Fibroblast of villous mesenchyme (primary cell): ENCODE data around the gene RUNX1. TPM values are rescaled to one million over a fixed set of nuclear protein-coding genes. Genes with fewer than 3 reads are reported as not detected.
A peak's percentile ranks its signal among the peaks of the same experiment; 100 is the strongest.

Source experiments
- DNase-seq: peaks from one replicate; pipeline ENCODE4 v3.0.0-alpha.2; 2010; ENCODE audit warnings: low read depth
- H3K4me3 ChIP-seq: 2 replicates; pipeline ENCODE4 v1.5.1; 2011; ENCODE audit warnings: low read depth, mild to moderate bottlenecking, low read length
- total RNA-seq: library from RNA; depleted of rRNA; stranded (reverse); fragments of >200 nt; gene quantifications from 2 replicates; pipeline ENCODE4 v1.2.3, GENCODE V29; 2012
- TF ChIP-seq, protein P1 (sequence below): IDR thresholded peaks from 2 replicates; pipeline ENCODE4 v1.5.1; 2012; ENCODE audit warnings: low read depth, mild to moderate bottlenecking, low read length; ENCODE audit not compliant: insufficient read depth

RUNX1 gene
- total RNA-seq, 1 donor: 21.6 TPM

DNA sequence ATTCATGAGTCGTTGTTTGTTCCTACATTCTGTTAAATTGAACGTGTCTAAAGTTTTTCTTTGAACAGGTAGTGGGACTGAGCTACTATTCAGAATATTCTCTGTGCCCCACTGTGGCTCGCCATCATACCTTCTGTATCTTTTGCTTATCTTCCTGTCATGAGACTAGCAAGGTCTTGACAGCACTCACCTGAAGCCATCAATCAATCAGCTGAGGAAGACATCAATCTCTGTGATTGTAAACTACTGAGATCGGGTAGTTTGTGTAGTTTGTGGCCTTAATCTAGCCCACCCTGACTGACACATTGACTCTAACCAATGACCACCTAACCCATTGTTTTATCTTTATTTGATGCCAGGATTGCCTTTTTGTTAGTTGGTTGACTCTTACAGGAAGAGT, 17.7 kb upstream of the RUNX1 start:
- H3K4me3 ChIP-seq: no peak overlapping the region
- TF ChIP-seq, protein P1, sequence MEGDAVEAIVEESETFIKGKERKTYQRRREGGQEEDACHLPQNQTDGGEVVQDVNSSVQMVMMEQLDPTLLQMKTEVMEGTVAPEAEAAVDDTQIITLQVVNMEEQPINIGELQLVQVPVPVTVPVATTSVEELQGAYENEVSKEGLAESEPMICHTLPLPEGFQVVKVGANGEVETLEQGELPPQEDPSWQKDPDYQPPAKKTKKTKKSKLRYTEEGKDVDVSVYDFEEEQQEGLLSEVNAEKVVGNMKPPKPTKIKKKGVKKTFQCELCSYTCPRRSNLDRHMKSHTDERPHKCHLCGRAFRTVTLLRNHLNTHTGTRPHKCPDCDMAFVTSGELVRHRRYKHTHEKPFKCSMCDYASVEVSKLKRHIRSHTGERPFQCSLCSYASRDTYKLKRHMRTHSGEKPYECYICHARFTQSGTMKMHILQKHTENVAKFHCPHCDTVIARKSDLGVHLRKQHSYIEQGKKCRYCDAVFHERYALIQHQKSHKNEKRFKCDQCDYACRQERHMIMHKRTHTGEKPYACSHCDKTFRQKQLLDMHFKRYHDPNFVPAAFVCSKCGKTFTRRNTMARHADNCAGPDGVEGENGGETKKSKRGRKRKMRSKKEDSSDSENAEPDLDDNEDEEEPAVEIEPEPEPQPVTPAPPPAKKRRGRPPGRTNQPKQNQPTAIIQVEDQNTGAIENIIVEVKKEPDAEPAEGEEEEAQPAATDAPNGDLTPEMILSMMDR: no peak
- no peak for DNase-seq

DNA sequence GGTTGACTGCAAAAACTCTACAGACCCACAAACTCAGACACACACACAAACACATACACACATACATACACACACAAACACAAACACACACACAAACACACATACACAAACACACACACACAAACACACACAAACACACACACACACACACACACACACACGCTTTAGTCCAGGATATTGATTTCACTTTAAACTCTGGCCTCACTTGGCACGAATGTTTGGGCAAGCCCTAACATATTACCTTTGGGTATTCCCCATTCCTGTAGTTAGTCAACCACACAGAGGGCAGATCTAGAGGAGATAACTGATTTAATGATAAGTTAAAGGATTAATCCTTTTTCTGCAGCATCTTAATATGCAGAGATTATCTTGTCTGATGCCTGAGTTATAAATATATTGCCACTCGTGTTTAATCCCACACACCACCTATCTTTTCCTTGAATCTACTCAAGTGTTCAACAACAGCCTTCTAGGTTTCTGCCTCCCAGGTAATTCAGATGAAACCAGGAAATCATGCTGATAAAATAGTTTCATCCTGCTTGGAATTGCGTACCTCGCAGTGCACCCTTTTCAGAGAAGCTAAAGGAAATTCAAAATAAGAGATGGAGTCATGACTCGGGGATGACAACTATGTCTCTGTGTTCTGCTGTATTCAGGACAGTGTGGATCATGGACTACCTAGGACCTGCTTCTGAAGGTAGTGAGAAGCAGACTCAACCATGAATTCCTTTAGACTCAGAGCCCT, 14.5 kb upstream of the RUNX1 start:
- TF ChIP-seq, protein P1: no peak
- no peak for DNase-seq
- no peak overlapping the region for H3K4me3 ChIP-seq

DNA sequence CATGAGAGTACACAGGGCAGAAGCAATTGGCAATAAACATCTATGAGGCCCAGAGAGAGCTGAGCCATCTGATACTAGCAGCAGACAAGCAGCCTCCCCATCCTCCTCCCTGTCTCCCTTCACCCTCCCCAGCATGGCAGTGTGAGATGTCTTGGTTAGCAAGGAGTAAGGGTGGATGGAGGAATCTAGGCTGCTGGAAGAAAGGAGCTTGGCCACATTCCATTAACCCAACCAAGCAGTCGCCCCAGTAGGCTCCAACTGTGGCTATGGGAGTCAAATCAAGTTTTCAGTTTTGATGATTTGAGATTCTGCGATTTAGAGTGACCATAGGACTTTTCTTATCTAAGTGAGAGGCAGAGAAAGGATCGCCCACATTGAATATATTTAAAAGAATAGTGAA, 12.9 kb upstream of the RUNX1 start:
- H3K4me3 ChIP-seq: no peak overlapping the region
- TF ChIP-seq, protein P1: no peak
- DNase-seq: no peak

DNA sequence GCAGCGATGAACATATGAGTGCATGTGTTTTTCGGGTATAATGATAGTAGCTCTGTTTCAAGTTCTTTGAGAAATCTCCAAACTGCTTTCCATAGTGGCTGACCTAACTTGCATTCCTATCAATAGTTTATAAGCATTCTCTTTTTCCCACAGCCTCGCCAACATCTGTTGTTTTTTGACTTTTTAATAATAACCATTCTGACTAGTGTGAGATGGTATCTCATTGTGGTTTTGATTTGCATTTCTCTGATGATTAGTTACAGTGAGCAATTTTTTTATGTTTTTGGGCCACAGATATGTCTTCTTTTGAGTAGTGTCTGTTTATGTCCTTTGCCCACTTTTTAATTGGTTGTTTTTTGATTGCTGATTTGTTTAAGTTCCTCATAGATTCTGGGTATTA, 10.6 kb upstream of the RUNX1 start:
- DNase-seq: peak; percentile 79
- TF ChIP-seq, protein P1: no peak
- no peak overlapping the region for H3K4me3 ChIP-seq

DNA sequence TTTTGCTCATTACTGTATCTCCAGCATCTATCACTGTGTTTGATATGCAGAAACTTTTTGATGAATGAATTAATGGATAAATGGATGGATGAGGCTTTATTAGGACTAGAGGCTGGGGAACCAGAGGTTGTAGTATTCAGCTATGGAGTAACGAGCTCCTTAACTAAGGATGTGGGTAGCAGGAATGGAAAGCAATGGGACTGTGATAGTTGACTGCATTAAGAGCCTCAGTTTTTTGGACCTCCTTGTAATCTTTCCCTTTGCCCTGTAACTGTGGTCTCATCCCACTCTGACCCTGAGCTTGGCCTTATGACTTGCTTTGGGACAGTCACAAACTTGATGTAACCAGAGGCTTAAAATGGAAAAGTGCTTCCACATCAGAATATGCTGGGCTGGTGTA, 9.0 kb upstream of the RUNX1 start:
- TF ChIP-seq, protein P1: no peak
- H3K4me3 ChIP-seq: no peak overlapping the region
- DNase-seq: no peak

DNA sequence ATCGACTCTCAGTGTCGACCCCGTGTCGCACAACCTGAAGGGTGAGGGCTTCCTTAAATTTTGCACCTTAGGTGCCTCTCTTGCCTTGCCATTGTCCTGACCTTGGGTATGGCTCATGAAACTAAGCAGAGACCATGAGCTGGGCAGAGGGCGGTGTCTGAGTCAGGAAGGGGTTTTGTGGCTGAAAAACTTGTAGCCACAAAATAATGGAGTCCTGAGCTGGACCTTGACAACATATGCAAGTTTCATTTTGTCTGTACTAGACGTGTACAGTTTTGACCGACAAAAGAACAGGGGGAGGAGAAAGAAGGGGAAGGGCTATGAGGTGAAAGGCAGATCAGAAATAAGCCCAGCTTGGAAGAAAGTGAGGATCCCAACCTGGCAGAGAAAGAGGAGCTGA, 8.3 kb upstream of the RUNX1 start:
- no peak for DNase-seq
- TF ChIP-seq, protein P1: no peak
- no peak overlapping the region for H3K4me3 ChIP-seq
